K562 treated with DMSO at 1 percent for 48 hours (cell line): ENCODE results near the gene CNOT8. TPM values are rescaled to one million over a fixed set of nuclear protein-coding genes. Genes with fewer than 3 reads are reported as not detected.

Experiments
- total RNA-seq: library from RNA; unstranded; fragments of 300-600 nt; gene quantifications from 2 replicates; pipeline ENCODE4 v1.2.3, GENCODE V29; 2022; ENCODE audit warnings: low replicate concordance; ENCODE audit errors: extremely low read depth

CNOT8 gene
- not detected in 2 replicates for total RNA-seq

DNA sequence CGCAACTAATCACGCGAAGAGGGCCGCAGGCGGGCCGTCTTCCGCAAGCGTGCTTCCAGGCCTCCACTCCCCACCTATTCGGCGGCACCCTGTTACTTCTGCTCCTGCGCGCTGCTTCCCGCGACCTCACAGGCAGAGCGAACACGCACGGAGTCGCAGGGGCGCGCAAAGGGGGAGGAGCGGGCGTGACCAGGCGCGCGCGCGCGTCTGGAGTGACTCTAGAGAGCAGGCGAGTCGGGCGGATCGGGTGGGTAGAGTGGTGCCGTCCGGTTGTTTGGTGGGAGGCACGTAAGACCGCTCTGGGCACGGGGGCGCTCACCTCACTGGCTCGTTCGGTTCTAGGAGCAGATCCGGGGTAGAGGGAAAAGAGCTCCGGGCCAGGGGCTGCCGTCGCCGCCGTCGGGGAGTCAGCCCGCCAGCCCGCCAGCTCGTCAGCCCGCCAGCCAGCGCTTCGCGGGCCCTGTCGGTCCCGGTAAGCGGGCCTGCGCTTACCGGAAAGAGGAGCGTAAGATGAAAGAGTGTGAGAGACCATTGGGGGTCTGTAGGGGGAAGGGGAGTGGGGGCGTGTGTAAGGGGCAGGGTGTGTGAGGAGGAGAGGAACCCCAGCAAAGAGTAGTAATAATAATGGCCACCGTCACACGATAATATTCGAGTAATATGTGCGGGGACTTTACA, at the start of gene CNOT8:
TSS of gene CNOT8 (plus strand) at position 331 of the 675 bp plus-strand sequence. CDS start 4,652 bp downstream, outside the sequence.

DNA sequence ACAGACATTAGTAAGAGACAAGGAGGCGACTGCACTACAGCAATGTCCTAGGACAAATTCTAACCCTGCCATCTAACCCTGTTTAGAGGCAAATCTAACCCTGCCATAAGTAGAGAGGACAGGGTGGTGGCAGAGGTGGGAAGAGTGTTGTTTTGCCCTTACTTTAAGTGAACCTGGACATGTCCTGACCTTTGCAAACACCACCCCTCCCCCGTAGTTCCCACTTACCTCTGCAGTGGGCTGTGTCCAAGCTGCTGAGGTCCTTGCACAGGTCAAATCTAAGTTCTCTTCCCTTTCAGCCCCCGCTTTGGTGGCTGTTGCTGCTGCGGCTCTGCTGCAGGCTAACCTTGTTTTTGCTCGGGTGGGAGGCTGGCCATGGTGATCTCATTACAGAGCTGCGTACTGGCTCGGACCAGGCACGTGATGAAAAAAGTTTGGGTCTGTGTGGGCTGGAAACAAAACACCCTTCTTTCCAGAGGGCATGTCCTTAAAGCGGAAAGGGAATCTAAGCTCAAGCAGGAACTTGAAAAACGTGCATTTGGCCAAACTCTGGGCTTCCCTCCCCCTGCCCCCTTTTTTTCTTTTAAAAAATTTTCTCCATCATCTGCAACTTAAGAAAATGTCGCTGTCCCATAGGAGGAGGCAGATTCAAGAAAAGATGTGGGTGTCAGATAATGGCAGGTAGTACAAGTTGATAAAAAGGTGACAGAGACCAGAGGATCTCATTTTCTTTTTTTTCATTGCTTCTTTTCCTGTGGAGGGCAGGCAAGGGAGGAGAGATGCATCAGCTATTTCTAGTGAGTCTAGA, 8.0 kb upstream of the CNOT8 start, which contains the start of gene FAXDC2:
TSS of gene FAXDC2 (minus strand) at position 349 of the 808 bp plus-strand sequence. CDS start 12,425 bp downstream, outside the sequence.

Other genes starting within 250 kb of the CNOT8 start
- gene LARP1, start 103.2 kb upstream of the CNOT8 start, total RNA-seq: 136 TPM in 1 of 2 replicates, not detected in the other
- gene FAXDC2, start 8.0 kb upstream of the CNOT8 start, total RNA-seq: not detected in 2 replicates
- gene GEMIN5, start 79.6 kb downstream of the CNOT8 start, total RNA-seq: not detected in 2 replicates
- gene MRPL22, start 82.4 kb downstream of the CNOT8 start, total RNA-seq: not detected in 2 replicates
- not detected in 2 replicates for gene KIF4B, start 155.1 kb downstream of the CNOT8 start, total RNA-seq